Measurements from ENCODE around the gene OR52B2.
A peak's percentile ranks its signal among the peaks of the same experiment; 100 is the strongest.

Gene OR52B2

DNA sequence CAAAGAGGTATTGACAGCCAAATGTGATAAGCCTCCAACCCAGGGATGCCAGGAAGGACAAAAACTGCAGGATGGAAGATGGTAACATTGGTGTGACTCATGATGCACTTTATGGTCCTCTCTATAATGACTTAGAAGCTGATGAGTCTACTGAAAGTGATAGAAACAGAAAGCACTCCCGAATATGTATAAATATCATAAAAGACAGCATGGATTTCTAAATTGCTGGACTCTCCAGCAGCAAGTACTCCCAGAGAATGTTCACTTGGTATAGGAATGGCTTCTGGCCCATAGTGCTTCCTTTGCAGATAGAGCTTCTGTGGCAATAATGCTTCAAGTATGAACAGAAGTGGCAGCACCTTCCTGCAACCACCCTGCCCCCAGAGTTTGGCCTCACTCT is at the start of gene OR52B2:
OR52B2 (minus strand) TSS at position 101 of the 400 bp plus-strand sequence; CDS start at position 101, 0 bp downstream.
- H3K9ac ChIP-seq (ENCODE audit: low read depth in 1 of 2, low read length in 2 of 2): no peak within 1 kb of the TSS
- no peaks in the 10 kb centered on the region for H3K4me1 ChIP-seq (ENCODE audit: control insufficient read depth in 2 of 2, insufficient read depth in 2 of 2, low read length in 2 of 2)
- H3K36me3 ChIP-seq (ENCODE audit: control insufficient read depth in 2 of 2, insufficient read depth in 2 of 2, low read length in 2 of 2): no peaks in the 10 kb centered on the region
- H3K27ac ChIP-seq (ENCODE audit: low read depth in 2 of 2, low read length in 2 of 2): no peak within 1 kb of the TSS
- H3K9me3 ChIP-seq (ENCODE audit: control insufficient read depth in 2 of 2, low read length in 2 of 2): no peaks in the 10 kb centered on the region
- no peak within 1 kb of the TSS for H3K4me3 ChIP-seq (ENCODE audit: low read length in 2 of 2)
- H3K27me3 ChIP-seq (ENCODE audit: control insufficient read depth in 2 of 2, insufficient read depth in 2 of 2, low read length in 2 of 2): no peaks in the 10 kb centered on the region

DNA sequence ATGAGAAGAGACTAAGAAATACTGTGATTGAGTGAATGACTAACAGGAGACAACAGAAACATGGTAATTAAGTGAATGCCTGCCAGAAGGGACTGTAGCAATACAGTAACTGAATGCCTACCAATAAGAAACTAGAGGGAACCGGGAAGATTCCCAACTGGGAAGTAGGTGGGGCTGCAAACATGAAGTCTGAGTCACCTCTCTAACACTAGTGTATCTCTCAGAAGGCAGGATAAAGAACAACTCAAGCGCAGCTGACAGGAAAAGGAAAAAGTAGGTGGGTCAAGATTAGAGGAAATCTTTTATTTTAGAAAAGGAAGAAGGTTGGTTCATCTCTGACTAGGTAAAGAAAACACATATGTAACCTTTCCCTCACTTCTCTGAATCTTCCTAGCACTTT is 49.2 kb upstream of the OR52B2 start:
- Histone ChIP-seq H3K36me3 (ENCODE audit: control insufficient read depth in 2 of 2, insufficient read depth in 2 of 2, low read length in 2 of 2) (peaks cover 83 to 89% of the 10 kb centered on the region in 2 donors), H3K4me3 (ENCODE audit: low read length in 2 of 2) (no peak overlapping the region), H3K9ac (ENCODE audit: low read depth in 1 of 2, low read length in 2 of 2) (no peak overlapping the region), H3K27ac (ENCODE audit: low read depth in 2 of 2, low read length in 2 of 2) (peak overlapping the region; percentile 61), H3K4me1 (ENCODE audit: control insufficient read depth in 2 of 2, insufficient read depth in 2 of 2, low read length in 2 of 2) (peaks cover 2 to 3% of the 10 kb centered on the region in 2 donors), H3K27me3 (ENCODE audit: control insufficient read depth in 2 of 2, insufficient read depth in 2 of 2, low read length in 2 of 2) (no peaks in the 10 kb centered on the region), H3K9me3 (ENCODE audit: control insufficient read depth in 2 of 2, low read length in 2 of 2) (no peaks in the 10 kb centered on the region)

DNA sequence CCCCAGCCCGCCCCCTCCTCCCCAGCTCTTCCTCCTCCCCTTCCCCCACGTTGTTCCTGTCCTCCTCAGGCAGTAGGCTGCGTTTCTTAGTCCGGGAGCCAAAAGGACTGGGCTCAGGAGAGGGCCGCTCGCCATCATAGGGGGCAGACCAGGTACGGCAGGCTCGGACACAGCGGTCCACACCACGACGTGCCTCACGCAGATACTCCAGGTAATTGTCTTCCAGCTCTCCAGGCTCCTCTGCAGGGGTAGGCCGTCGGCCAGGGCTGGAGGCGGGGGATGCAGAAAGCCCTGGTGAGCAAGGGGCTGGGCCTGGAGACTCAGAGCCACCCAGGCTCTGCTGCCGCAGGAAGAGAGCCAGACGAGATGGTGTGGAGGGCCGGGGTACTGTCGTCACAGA is 47.6 kb upstream of the OR52B2 start:
- Histone ChIP-seq H3K9me3 (ENCODE audit: control insufficient read depth in 2 of 2, low read length in 2 of 2) (no peaks in the 10 kb centered on the region), H3K27ac (ENCODE audit: low read depth in 2 of 2, low read length in 2 of 2) (no peak overlapping the region), H3K27me3 (ENCODE audit: control insufficient read depth in 2 of 2, insufficient read depth in 2 of 2, low read length in 2 of 2) (no peaks in the 10 kb centered on the region), H3K4me3 (ENCODE audit: low read length in 2 of 2) (no peak overlapping the region), H3K9ac (ENCODE audit: low read depth in 1 of 2, low read length in 2 of 2) (no peak overlapping the region), H3K36me3 (ENCODE audit: control insufficient read depth in 2 of 2, insufficient read depth in 2 of 2, low read length in 2 of 2) (peaks cover 83 to 89% of the 10 kb centered on the region in 2 donors), H3K4me1 (ENCODE audit: control insufficient read depth in 2 of 2, insufficient read depth in 2 of 2, low read length in 2 of 2) (peaks cover 2 to 3% of the 10 kb centered on the region in 2 donors)

DNA sequence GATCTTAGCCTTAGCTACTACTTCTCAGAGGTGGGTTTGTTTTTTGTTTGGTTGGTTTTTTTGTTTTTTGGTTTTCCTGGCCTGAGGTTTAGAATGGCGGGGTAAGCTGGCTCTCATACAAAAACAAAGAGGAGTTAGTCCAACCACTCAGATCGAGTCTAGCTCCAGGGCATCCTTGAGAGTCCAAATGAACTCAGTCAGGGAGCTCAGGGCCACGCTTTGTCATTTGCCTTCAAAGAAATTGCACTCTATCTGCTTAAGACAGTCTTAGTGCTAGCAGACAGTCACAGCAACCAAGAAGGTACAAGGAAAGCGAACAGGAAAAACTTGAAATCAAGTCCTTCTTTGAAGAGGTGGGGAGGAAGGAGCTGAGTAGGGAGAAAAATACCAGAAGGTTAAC is 46.4 kb upstream of the OR52B2 start:
- no peaks in the 10 kb centered on the region for H3K27me3 ChIP-seq (ENCODE audit: control insufficient read depth in 2 of 2, insufficient read depth in 2 of 2, low read length in 2 of 2)
- no peaks in the 10 kb centered on the region for H3K9me3 ChIP-seq (ENCODE audit: control insufficient read depth in 2 of 2, low read length in 2 of 2)
- H3K4me3 ChIP-seq (ENCODE audit: low read length in 2 of 2): no peak overlapping the region
- no peak overlapping the region for H3K9ac ChIP-seq (ENCODE audit: low read depth in 1 of 2, low read length in 2 of 2)
- peaks cover 2 to 3% of the 10 kb centered on the region in 2 donors for H3K4me1 ChIP-seq (ENCODE audit: control insufficient read depth in 2 of 2, insufficient read depth in 2 of 2, low read length in 2 of 2)
- peaks cover 83 to 84% of the 10 kb centered on the region in 2 donors for H3K36me3 ChIP-seq (ENCODE audit: control insufficient read depth in 2 of 2, insufficient read depth in 2 of 2, low read length in 2 of 2)
- no peak overlapping the region for H3K27ac ChIP-seq (ENCODE audit: low read depth in 2 of 2, low read length in 2 of 2)

GRCh38 chr11:6214530-6214929 is 44.4 kb upstream of the OR52B2 start:
- Histone ChIP-seq H3K27me3 (ENCODE audit: control insufficient read depth in 2 of 2, insufficient read depth in 2 of 2, low read length in 2 of 2) (no peaks in the 10 kb centered on the region), H3K9me3 (ENCODE audit: control insufficient read depth in 2 of 2, low read length in 2 of 2) (no peaks in the 10 kb centered on the region), H3K36me3 (ENCODE audit: control insufficient read depth in 2 of 2, insufficient read depth in 2 of 2, low read length in 2 of 2) (peaks cover 87 to 88% of the 10 kb centered on the region in 2 donors), H3K4me3 (ENCODE audit: low read length in 2 of 2) (no peak overlapping the region), H3K4me1 (ENCODE audit: control insufficient read depth in 2 of 2, insufficient read depth in 2 of 2, low read length in 2 of 2) (peaks cover 0 to under 1% of the 10 kb centered on the region in 2 donors), H3K27ac (ENCODE audit: low read depth in 2 of 2, low read length in 2 of 2) (no peak overlapping the region), H3K9ac (ENCODE audit: low read depth in 1 of 2, low read length in 2 of 2) (no peak overlapping the region)

GRCh38 chr11:6210274-6210955 is 40.3 kb upstream of the OR52B2 start:
- no peaks in the 10 kb centered on the region for H3K4me1 ChIP-seq (ENCODE audit: control insufficient read depth in 2 of 2, insufficient read depth in 2 of 2, low read length in 2 of 2)
- no peaks in the 10 kb centered on the region for H3K27me3 ChIP-seq (ENCODE audit: control insufficient read depth in 2 of 2, insufficient read depth in 2 of 2, low read length in 2 of 2)
- no peak overlapping the region for H3K9ac ChIP-seq (ENCODE audit: low read depth in 1 of 2, low read length in 2 of 2)
- H3K27ac ChIP-seq (ENCODE audit: low read depth in 2 of 2, low read length in 2 of 2): no peak overlapping the region
- no peak overlapping the region for H3K4me3 ChIP-seq (ENCODE audit: low read length in 2 of 2)
- no peaks in the 10 kb centered on the region for H3K9me3 ChIP-seq (ENCODE audit: control insufficient read depth in 2 of 2, low read length in 2 of 2)
- peaks cover 67 to 75% of the 10 kb centered on the region in 2 donors for H3K36me3 ChIP-seq (ENCODE audit: control insufficient read depth in 2 of 2, insufficient read depth in 2 of 2, low read length in 2 of 2)

- no peak overlapping the region for H3K9ac ChIP-seq (ENCODE audit: low read depth in 1 of 2, low read length in 2 of 2)
- no peak overlapping the region for H3K4me3 ChIP-seq (ENCODE audit: low read length in 2 of 2)
- no peaks in the 10 kb centered on the region for H3K4me1 ChIP-seq (ENCODE audit: control insufficient read depth in 2 of 2, insufficient read depth in 2 of 2, low read length in 2 of 2)
- H3K27ac ChIP-seq (ENCODE audit: low read depth in 2 of 2, low read length in 2 of 2): no peak overlapping the region
- no peaks in the 10 kb centered on the region for H3K9me3 ChIP-seq (ENCODE audit: control insufficient read depth in 2 of 2, low read length in 2 of 2)
- H3K27me3 ChIP-seq (ENCODE audit: control insufficient read depth in 2 of 2, insufficient read depth in 2 of 2, low read length in 2 of 2): no peaks in the 10 kb centered on the region
- peaks cover 67 to 77% of the 10 kb centered on the region in 2 donors for H3K36me3 ChIP-seq (ENCODE audit: control insufficient read depth in 2 of 2, insufficient read depth in 2 of 2, low read length in 2 of 2)
These were observed 39.7 kb upstream of the OR52B2 start for GRCh38 chr11:6209801-6210200.

DNA sequence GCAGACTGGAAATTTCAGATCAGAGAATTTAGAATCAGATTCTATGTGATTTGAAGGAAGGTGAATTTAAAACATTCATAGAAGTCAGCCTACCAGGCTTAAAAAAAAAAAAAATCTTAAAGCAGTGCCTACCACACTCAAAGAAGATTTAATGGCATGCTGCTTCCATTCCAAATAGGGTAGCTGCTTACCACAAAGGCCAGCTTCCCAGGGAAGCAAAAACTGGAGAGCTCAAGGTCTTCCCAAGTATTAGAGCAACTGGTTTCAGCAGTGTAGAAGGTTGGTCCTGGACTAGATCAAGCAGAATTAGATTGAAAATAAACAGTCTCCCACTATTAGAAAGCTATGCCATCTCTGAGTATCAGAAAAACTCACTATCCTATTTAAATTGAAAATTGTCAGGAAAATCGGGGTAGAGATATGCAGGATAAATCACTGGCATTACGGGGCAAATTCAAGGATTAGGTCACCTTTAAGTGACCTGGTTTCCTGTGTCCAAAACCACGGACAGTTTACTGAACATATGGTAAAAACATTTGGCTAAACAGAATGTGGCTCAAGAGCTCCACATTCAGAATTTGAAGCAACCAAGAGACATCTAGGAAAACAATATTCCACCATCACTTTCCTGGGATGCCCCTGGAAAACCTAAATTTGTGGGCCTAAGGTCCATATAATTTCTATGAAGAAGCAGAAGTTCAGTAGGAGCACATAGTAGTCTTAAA is 36.5 kb upstream of the OR52B2 start:
- peaks cover 49 to 56% of the 10 kb centered on the region in 2 donors for H3K36me3 ChIP-seq (ENCODE audit: control insufficient read depth in 2 of 2, insufficient read depth in 2 of 2, low read length in 2 of 2)
- H3K4me3 ChIP-seq (ENCODE audit: low read length in 2 of 2): no peak overlapping the region
- H3K4me1 ChIP-seq (ENCODE audit: control insufficient read depth in 2 of 2, insufficient read depth in 2 of 2, low read length in 2 of 2): no peaks in the 10 kb centered on the region
- H3K9ac ChIP-seq (ENCODE audit: low read depth in 1 of 2, low read length in 2 of 2): no peak overlapping the region
- H3K27me3 ChIP-seq (ENCODE audit: control insufficient read depth in 2 of 2, insufficient read depth in 2 of 2, low read length in 2 of 2): no peaks in the 10 kb centered on the region
- H3K9me3 ChIP-seq (ENCODE audit: control insufficient read depth in 2 of 2, low read length in 2 of 2): no peaks in the 10 kb centered on the region
- H3K27ac ChIP-seq (ENCODE audit: low read depth in 2 of 2, low read length in 2 of 2): no peak overlapping the region

- no peaks in the 10 kb centered on the region for H3K27me3 ChIP-seq (ENCODE audit: control insufficient read depth in 2 of 2, insufficient read depth in 2 of 2, low read length in 2 of 2)
- no peak within 1 kb of the TSS for H3K27ac ChIP-seq (ENCODE audit: low read depth in 2 of 2, low read length in 2 of 2)
- H3K9me3 ChIP-seq (ENCODE audit: control insufficient read depth in 2 of 2, low read length in 2 of 2): no peaks in the 10 kb centered on the region
- no peak within 1 kb of the TSS for H3K9ac ChIP-seq (ENCODE audit: low read depth in 1 of 2, low read length in 2 of 2)
- H3K36me3 ChIP-seq (ENCODE audit: control insufficient read depth in 2 of 2, insufficient read depth in 2 of 2, low read length in 2 of 2): peaks cover 38 to 47% of the 10 kb centered on the region in 2 donors
- no peaks in the 10 kb centered on the region for H3K4me1 ChIP-seq (ENCODE audit: control insufficient read depth in 2 of 2, insufficient read depth in 2 of 2, low read length in 2 of 2)
- no peak within 1 kb of the TSS for H3K4me3 ChIP-seq (ENCODE audit: low read length in 2 of 2)
These were observed 35.2 kb upstream of the OR52B2 start, which contains the start of gene C11orf42 for GRCh38 chr11:6205366-6205765. C11orf42 (plus strand) TSS chr11:6205557; CDS start chr11:6205616, 59 bp downstream.

GRCh38 chr11:6204706-6205105 is 34.6 kb upstream of the OR52B2 start:
- H3K27ac ChIP-seq (ENCODE audit: low read depth in 2 of 2, low read length in 2 of 2): no peak overlapping the region
- H3K9me3 ChIP-seq (ENCODE audit: control insufficient read depth in 2 of 2, low read length in 2 of 2): no peaks in the 10 kb centered on the region
- H3K36me3 ChIP-seq (ENCODE audit: control insufficient read depth in 2 of 2, insufficient read depth in 2 of 2, low read length in 2 of 2): peaks cover 34 to 41% of the 10 kb centered on the region in 2 donors

More at GRCh38 chr11:6204706-6205105, 34.6 kb upstream of the OR52B2 start:
- Histone ChIP-seq H3K9ac (ENCODE audit: low read depth in 1 of 2, low read length in 2 of 2) (no peak overlapping the region), H3K27me3 (ENCODE audit: control insufficient read depth in 2 of 2, insufficient read depth in 2 of 2, low read length in 2 of 2) (no peaks in the 10 kb centered on the region), H3K4me3 (ENCODE audit: low read length in 2 of 2) (no peak overlapping the region), H3K4me1 (ENCODE audit: control insufficient read depth in 2 of 2, insufficient read depth in 2 of 2, low read length in 2 of 2) (no peaks in the 10 kb centered on the region)
